NCI-H146 treated with DMSO at 0.1 percent for 48 hours (cell line): ENCODE measurements around the gene TARP.
"Not testable (repeated sequence)": the region's sequence is repeated elsewhere in the genome, so short reads cannot be mapped to it uniquely, and the experiment has no call there.

ENCODE experiments used
- DNase-seq: peaks from one replicate; lab custom pipeline; 2025; ENCODE audit not compliant: unreplicated experiment; lab: John Stamatoyannopoulos, UW

The TARP gene

DNA sequence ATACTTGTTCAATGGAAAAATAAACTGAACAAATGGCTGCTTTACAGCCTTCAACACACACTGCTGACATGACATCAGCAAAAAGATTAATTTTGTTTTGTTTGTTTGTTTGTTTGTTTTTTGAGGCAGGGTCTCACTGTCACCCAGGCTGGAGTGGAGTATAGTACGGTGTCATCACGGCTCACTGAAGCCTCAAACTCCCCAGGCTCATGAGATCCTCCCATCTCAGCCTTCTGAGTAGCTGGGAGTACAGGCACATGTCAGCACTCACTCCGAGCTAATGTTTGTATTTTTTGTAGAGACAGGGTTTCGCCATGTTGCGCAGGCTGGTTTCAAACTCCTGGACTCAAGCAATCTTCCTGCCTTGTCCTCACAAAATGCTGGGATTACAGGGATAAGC, 10.9 kb downstream of the TARP start:
- no peak for DNase-seq

DNA sequence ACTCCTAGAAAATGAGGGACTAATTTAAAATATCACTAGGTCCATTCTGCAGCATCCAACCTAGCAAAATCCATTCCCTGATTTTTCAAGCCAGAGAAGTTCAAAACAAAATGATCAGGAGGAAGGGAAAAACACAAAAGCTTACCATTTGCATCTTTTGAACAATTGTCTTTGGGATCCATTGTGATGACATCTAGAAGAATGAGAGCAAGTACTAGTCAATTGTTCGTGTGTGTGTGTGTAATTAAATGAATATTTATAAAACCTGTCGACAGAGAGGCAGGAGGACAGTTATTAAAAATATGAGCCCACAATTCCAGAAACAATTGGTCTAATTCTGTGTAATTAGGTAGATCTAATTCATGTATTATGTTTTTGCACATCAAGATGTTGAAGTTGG, 11.4 kb downstream of the TARP start:
- DNase-seq: not testable (repeated sequence)

DNA sequence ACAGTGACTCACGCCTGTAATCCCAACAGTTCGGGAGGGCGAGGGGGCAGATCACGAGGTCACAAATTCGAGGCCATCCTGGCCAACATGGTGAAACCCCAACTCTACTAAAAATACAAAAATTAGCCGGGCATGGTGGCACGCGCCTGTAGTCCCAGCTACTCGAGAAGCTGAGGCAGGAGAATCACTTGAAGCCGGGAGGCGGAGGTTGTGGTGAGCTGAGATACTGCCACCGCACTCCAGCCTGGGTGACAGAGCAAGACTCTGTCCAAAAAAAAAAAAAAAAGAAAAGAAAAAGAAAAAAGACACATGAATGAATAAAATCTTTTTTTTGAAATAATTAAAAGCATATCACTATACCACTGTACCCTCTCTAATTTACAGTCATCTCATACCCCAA, 11.8 kb downstream of the TARP start:
- not testable (repeated sequence) for DNase-seq

DNA sequence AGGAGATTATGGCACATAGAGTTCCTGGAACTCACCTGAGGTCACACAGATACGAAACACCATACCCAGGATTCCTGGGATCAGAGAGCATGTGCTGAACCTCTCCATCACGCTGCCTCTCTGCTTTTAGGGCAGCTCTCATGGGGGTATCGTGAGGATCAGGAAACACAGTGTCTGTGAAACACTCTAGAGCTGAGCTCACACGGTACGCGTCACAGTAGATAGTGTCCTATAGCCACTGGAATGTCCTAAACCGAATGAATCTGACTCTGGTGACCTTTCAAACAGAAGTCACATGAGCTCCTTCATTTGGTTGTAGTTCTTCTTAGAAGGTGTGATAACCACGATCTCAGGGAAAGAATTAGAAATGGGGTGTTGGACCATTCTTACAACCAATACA, 14.3 kb downstream of the TARP start:
- DNase-seq: not testable (repeated sequence)

DNA sequence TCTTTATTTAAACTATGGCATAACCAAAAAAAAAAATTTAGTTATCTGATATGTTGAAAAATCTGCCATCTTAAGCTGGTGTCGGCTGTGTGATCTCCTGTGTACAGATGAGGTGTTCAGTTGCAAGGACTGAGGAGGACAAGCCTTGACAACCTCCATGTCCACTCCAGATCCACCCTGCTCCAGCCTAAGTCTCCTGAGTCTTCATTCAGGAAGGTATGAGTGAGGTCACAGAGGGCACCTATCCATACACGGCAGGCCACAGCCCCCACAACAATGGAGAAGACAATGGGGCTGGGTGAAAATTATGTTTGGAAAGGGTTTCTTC, 16.1 kb downstream of the TARP start:
- no peak for DNase-seq

DNA sequence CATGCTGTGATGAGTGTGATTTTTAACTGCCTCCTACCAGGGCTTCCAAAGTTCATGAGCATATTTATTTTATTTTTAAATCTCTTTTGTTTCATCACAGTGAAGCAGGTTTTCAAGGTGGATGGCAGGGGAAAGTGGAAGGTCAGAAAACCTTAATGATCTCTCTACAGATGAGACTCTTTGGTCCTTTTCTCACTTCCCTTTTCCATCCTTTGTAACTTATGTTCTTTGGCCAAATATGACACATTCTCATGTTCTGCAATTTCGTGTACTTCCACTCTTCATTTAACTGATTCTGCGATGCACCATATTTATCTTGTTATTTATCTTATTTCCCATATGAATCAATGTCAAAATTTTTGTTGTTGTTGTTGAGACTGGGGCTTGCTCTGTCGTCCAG, 23.6 kb downstream of the TARP start:
- not testable (repeated sequence) for DNase-seq

DNA sequence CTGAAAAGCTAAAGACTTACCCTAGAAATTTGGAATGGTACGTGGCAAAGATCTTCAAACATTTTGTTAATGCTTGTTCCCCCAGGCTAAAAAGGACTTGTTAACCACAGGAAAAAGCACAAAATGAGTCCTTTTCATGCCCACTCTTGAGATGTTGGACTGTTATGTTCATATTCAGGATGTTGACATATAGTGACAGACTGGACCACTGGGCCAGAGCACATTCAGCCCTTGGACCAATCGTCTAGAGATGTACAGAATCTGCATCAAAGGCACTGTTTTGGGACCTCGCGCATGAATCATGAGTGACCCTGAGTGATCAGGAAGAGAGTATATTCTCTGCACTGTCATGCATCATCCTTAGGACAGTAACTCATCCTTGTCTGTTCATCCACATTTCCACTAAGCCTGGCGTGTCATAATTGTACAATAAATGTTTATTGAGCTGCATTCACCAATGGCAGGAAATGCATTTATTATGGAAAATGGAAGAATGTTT, 25.3 kb downstream of the TARP start:
- no peak for DNase-seq

DNA sequence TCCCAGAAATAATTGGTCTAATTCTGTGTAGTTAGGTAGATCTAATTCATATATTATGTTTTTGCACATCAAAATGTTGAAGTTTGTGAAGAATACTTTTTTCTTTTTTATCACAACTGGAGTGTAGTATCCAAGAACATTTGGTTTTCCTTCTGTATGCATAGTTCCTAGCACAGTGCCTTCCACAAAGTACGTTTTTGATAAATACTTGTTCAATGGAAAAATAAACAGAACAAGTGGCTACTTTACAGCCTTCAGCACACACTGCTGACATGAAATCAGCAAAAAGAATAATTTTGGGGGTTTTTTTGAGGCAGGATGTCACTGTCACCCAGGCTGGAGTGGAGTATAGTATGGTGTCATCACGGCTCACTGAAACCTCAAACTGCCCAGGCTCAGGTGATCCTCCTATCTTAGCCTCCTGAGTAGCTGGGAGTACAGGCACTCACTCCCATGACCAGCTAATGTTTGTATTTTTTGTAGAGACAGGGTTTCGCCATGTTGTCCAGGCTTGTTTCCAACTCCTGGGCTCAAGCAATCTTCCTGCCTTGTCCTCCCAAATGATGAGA, 27.9 kb downstream of the TARP start:
- DNase-seq: no peak

DNA sequence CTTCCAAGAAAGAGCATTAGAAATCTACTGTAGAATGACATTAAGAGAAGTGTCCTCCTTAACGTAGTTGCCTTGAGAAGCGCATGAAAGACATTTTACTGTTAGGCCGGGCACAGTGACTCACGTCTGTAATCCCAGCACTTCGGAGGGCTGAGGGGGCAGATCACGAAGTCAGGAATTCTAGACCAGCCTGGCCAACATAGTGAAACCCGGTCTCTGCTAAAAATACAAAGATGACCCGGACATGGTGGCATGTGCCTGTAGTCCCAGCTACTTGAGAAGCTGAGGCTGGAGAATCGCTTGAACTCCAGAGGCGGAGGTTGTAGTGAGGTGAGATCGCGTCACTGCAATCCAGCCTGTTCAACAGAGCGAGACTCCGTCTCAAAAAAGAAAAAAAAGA, 28.9 kb downstream of the TARP start:
- DNase-seq: no peak

DNA sequence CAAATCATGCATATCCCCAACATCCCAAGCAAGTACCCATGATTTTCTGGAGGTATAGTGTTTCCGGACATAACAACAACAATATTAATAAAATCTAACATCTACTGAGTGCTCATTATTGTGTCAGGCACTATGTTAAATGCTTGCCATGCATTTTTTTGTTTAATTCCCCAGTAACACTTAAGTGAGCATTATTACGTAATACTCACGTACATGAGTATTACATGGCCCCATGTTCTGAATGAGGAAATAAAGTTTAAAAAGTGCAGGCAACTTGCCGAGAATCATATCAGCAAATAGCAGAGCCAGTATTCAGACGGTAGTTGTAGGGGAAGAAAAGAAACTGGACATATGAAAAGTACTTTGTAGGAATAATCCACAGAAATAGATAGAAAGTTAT, 30.1 kb downstream of the TARP start:
- not testable (repeated sequence) for DNase-seq

DNA sequence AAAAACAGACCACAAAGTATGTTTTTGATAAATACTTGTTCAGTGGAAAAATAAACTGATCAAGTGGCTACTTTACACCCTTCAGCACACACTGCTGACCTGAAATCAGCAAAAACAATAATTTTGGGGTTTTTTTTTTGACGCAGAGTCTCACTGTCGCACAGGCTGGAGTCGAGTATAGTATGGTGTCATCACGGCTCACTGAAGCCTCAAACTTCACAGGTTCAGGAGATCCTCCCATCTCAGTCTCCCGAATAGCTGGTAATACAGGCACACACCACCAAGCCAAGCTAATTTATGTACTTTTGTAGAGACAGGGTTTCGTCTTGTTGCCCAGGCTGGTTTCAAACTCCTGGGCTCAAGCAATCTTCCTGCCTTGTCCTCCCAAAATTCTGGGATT, 30.6 kb downstream of the TARP start:
- no peak for DNase-seq

DNA sequence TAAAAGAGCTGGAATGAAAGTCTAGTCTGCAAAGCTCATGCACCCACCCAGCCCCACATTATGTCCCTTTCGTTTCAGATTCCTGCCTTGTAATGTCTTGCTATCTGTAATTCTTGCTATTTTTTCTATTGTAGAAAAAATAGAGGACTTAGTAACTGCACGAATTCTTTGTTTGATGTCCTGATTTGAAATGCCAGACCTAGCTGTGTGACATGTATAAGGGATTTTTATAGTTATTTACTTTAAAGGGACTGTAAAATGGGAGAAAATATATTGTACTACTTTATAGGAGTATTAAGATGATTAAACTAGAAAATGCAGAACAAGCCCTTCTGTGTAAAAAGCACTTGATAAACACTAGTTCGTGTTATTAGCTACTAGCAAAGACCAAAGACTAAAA, 32.4 kb downstream of the TARP start:
- DNase-seq: no peak

DNA sequence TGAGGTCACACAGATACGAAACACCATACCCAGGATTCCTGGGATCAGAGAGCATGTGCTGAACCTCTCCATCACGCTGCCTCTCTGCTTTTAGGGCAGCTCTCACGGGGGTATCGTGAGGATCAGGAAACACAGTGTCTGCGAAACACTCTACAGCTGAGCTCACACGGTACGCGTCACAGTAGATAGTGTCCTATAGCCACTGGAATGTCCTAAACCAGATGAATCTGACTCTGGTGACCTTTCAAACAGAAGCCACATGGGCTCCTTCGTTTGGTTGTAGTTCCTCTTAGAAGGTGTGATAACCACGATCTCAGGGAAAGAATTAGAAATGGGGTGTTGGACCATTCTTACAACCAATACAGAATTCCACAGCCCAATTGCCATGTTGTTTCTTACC, 34.3 kb downstream of the TARP start:
- DNase-seq: not testable (repeated sequence)

DNA sequence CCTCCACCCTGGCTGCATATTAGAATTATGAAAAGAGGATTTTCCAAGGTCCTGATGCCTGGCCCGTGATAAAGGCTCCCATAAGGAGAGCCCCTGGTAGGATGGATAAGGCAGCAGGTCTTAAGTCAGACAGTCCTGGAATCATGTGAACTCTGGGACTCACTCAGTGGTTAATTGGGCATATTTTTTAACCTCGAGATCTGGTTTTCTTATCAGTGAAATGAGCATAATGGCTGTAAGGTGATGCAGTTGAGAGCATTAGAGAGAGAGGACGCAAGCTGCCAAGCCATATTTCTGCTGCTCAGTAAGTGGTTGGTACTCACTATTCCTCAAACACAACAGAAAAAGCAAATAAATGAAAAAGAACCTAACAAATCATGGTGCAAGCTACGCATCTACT, 37.8 kb downstream of the TARP start:
- no peak for DNase-seq

DNA sequence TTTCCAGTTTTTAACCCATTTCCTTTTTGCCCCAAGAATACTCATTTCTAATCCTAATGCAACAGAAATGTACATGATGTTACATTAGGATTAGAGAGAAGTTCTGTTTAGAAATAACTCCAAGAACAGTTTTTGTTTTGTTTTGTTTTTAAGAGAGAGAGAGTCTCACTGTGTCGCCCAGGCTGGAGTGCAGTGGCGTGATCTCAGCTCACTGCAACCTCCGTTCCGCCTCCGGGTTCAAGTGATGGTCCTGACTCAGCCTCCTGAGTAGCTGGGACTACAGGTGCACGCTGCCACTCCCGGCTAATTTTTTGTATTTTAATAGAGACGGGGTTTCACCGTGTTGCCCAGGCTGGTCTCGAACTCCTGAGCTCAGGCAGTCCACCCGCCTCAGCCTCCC, 38.7 kb downstream of the TARP start:
- not testable (repeated sequence) for DNase-seq

DNA sequence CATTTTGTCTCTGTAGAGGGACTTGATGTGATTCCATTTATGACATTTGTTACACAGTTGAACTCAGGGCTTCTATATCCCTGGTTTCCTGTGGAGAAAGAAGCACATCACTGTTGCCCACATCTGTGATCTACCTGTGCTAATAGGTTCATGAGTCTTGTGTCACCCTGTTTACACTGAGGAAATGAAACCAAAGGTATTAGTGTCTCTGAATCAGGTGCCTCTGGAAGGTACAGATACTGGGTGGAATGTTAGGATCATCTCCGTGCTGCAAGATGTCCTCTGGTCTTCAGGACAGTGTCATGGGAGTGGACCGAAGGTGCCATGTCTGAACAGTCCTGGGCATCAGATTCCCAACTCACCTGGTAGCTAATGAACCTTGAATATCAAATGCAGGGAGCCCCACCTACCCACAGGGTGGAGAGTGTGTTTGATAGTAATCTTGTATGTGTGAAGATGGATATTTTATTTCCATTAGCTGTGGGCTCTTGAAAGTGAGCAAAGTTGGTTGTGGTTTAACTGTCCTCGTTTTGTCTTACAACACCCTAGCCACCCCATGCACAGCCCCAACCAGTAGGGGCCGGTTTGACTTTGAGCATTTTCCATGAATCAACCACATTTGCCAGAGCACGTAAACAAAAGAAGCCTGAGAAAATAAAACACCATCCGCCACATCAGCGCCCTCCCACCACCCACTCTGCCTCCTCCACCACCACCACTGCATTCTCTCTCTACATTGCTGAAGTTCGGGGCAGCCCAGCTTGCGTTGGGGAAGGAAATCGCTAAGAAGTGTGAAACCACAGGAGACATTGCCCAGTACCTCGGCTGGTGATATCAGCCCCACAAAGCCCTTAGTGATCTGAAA, 40.7 kb downstream of the TARP start:
- no peak for DNase-seq

DNA sequence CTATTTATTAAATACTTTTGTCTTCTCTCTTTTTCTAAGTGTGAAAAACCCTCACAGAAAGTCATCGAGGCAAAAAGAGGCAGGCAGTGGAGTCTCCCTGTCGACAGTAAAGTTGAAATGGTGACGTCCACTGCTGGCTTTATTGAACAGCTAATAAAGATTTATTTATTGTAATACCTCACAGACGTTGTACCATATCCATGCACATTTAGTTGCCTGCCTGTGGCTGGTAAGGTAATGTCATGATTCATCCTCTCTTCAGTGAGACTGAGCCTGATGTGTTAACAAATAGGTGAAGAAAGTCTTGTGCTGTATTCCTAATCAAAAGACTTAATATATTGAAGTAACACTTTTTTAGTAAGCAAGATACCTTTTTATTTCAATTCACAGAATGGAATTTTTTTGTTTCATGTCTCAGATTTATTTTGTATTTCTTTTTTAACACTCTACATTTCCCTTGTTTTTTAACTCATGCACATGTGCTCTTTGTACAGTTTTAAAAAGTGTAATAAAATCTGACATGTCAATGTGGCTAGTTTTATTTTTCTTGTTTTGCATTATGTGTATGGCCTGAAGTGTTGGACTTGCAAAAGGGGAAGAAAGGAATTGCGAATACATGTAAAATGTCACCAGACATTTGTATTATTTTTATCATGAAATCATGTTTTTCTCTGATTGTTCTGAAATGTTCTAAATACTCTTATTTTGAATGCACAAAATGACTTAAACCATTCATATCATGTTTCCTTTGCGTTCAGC, 43.4 kb downstream of the TARP start:
- DNase-seq: no peak

DNA sequence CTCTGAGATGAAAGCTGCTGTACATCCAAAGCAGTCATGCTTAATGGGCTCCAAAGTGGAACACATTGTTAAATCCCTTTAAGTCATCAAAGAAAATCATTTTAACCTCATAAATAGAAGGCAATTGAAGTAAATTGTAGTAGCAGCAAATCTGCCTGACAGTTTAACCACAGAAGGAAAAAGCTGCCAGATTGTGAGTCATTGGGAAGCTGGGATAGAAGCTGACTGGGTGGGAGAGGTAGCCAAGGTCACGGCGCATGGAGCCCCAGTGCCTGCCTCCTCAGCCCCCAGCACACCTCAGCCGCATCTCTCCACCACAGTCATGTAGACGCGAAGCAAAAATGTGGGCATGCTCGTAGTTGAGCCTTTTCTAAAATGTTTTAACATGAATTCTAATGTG, 44.0 kb downstream of the TARP start:
- no peak for DNase-seq

DNA sequence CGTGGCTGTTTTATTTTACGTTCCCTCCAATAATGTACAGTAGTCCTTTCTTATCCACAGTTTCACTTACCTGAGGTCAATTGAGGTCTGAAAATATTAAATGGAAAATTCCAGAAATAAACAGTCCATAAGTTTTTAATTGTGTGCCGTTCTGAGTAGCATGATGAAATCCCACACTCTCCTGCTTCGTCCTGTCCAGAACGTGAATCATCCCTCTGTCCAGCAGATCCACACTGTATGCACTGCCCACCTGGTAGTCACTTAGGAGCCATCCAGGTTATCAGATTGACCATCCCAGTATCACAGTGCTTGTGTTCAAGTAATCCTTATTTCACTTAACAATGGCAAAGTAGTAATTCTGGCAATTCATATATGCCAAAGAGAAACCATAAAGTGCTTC, 49.0 kb downstream of the TARP start:
- no peak for DNase-seq

DNA sequence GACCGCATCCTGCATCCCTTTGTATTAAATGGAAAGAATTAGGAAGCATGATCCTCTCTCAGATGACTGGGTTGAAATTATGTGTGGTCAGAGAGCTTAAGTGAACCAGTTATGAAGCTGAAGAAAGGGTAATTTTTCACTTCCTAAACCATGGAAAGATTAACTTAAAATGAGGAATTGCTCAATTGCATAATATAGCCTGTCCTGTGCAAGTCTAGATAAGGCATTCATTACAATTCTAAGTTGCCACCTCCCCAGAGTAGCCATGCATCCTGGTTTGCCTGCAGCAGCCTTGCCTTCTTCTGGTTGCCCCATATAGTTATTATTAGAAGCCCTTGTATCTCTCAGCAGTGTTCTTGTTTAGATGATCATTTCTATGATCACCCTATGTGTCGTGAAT, 50.1 kb downstream of the TARP start:
- no peak for DNase-seq

DNA sequence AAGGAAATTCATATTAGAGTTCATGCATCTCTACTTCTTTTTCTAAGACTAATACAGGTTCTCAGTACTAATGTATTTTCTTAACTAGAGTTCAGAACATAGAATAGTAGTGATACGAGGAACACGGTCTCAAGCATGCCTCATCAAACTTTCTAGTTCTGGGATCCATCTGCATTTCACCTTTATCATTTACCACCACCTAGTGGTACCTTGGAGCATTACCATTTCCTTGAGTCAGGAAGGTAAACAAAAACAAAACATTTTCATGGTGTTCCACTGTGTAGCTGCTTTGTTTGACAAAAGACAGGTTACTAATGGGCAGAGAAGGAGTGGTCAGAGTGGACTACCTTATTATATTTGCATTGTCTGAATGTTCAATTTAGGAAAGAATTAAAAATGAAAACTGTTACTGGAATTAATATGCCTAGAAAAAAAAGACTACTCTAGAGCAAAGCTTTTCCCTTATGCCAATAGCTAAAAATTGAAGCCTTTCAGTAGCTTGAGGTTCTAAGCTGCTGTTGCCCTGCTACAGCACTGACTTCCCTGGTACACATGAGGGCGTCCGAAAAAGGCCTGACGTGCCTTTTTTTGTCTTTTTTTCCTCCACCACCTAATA, 50.8 kb downstream of the TARP start:
- peak; percentile 10 for DNase-seq

DNA sequence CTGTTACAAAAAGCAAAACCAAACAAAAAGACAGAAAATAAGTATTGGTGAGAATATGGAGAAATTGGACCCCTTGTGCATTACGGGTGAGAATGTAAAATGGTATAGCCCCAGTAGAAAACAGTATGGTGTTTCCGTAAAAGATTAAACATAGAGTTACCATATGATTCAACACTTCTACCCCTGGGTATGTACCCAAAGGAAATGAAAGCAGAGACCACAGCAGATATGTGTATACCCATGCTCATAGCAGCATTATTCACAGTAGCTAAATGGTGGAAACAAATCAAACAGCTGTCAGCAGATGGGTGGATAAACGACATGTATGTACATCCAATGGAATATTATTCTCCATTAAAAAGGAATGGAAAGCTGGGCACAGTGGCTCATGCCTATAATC, 53.0 kb downstream of the TARP start:
- no peak for DNase-seq
